K562 (cell line): ENCODE results near the gene ZSWIM3. TPM values are rescaled to one million over a fixed set of nuclear protein-coding genes. Genes with fewer than 3 reads are reported as not detected.

Experiments
- ATF7 ChIP-seq: fragments of 450-650 bp; IDR thresholded peaks from 2 replicates; pipeline ENCODE4 v1.7.1; 2014; ENCODE audit warnings: mild to moderate bottlenecking, moderate library complexity
- BACH1 ChIP-seq: fragments of 200-800 bp; sonication (Bioruptor generic); IDR thresholded peaks from 2 replicates; pipeline ENCODE4 v1.6.1; 2016; ENCODE audit warnings: missing genetic modification characterization, missing compliant biosample characterization
- CEBPG ChIP-seq, 3 experiments: fragments of 200-800 bp in 1 of 3; sonication (Bioruptor generic) in 1 of 3; sonication (generic) in 1 of 3; formaldehyde crosslinking in 1 of 3; IDR thresholded peaks in 2 of 3; conservative IDR thresholded peaks in 1 of 3; 2 replicates each; pipeline versions ENCODE4 v1.6.1 to v1.8.0; 2016 to 2022; ENCODE audit warnings: missing compliant biosample characterization in 2 of 3, missing genetic modification characterization in 2 of 3, mild to moderate bottlenecking in 1 of 3, missing genetic modification reagents in 1 of 3
- DLX4 ChIP-seq: fragments of 250-450 bp; sonication (Bioruptor Pico); IDR thresholded peaks from 2 replicates; pipeline ENCODE4 v1.6.1; 2021; ENCODE audit warnings: mild to moderate bottlenecking
- DMBX1 ChIP-seq: fragments of 250-450 bp; sonication (Bioruptor Pico); IDR thresholded peaks from 2 replicates; pipeline ENCODE4 v1.8.0; 2022; ENCODE audit warnings: inconsistent platforms, mild to moderate bottlenecking, moderate library complexity, borderline replicate concordance
- DPF2 ChIP-seq: fragments of 450-650 bp; IDR thresholded peaks from 2 replicates; pipeline ENCODE4 v1.6.1; 2016
- FOSL1 ChIP-seq: fragments of 200-800 bp; sonication (Bioruptor generic); conservative IDR thresholded peaks from 2 replicates; pipeline ENCODE4 v1.6.1; 2016; ENCODE audit warnings: missing genetic modification characterization, missing compliant biosample characterization
- FOXJ2 ChIP-seq: fragments of 200-800 bp; sonication (Bioruptor generic); IDR thresholded peaks from 2 replicates; pipeline ENCODE4 v1.6.1; 2016; ENCODE audit warnings: missing genetic modification characterization, missing compliant biosample characterization
- FOXK2 ChIP-seq, 2 experiments: fragments of 450-650 bp; IDR thresholded peaks in 1 of 2; conservative IDR thresholded peaks in 1 of 2; 2 replicates each; pipeline ENCODE4 v1.6.1; 2016; ENCODE audit warnings: low read depth in 2 of 2, mild to moderate bottlenecking in 1 of 2
- GABPA ChIP-seq: fragments of 200-800 bp; sonication (Bioruptor generic); conservative IDR thresholded peaks from 2 replicates; pipeline ENCODE4 v1.6.1; 2016; ENCODE audit warnings: low read depth, missing genetic modification characterization, missing compliant biosample characterization
- GABPB1 ChIP-seq: sonication (generic); formaldehyde crosslinking; IDR thresholded peaks from 2 replicates; pipeline ENCODE4 v1.8.0; 2022; ENCODE audit warnings: mild to moderate bottlenecking, missing genetic modification reagents
- KDM1A ChIP-seq, 2 experiments: fragments of 450-650 bp; IDR thresholded peaks; 2 replicates each; pipeline ENCODE4 v1.6.1; 2016; ENCODE audit warnings: mild to moderate bottlenecking in 2 of 2
- KDM5B ChIP-seq: fragments of 200-600 bp; sonication (generic); IDR thresholded peaks from 2 replicates; pipeline ENCODE4 v1.6.1; 2012; ENCODE audit warnings: low read depth, mild to moderate bottlenecking, moderate library complexity, low read length, control low read depth, inconsistent platforms; ENCODE audit not compliant: insufficient replicate concordance
- LCOR ChIP-seq: sonication (generic); formaldehyde crosslinking; IDR thresholded peaks from 2 replicates; pipeline ENCODE4 v1.8.0; 2022; ENCODE audit warnings: mild to moderate bottlenecking, missing genetic modification reagents
- PBX2 ChIP-seq, 2 experiments: IDR thresholded peaks in 1 of 2; conservative IDR thresholded peaks in 1 of 2; 2 replicates each; pipeline ENCODE4 v1.6.1; 2016; ENCODE audit warnings: low read depth in 2 of 2, mild to moderate bottlenecking in 1 of 2, missing compliant biosample characterization in 1 of 2, missing genetic modification characterization in 1 of 2, moderate library complexity in 1 of 2
- RBM25 ChIP-seq: fragments of 200-400 bp; formaldehyde crosslinking; IDR thresholded peaks from 2 replicates; pipeline ENCODE4 v1.6.1; 2018; ENCODE audit warnings: low read length, low read depth, moderate library complexity; ENCODE audit not compliant: severe bottlenecking
- THRB ChIP-seq: fragments of 450-650 bp; formaldehyde crosslinking; conservative IDR thresholded peaks from 2 replicates; pipeline ENCODE4 v1.4.0; 2022; ENCODE audit warnings: mild to moderate bottlenecking, missing genetic modification characterization
- YY1 ChIP-seq, 3 experiments: IDR thresholded peaks; 2 replicates each; pipeline ENCODE4 v1.6.1; 2011; ENCODE audit warnings: low read length in 2 of 3, mild to moderate bottlenecking in 2 of 3, moderate library complexity in 2 of 3, borderline replicate concordance in 1 of 3, control low read depth in 1 of 3, low read depth in 1 of 3; ENCODE audit not compliant: insufficient read depth in 3 of 3, insufficient replicate concordance in 2 of 3, control insufficient read depth in 1 of 3, insufficient read length in 1 of 3; ENCODE audit errors: extremely low read depth in 1 of 3
- ZNF232 ChIP-seq: sonication (generic); formaldehyde crosslinking; IDR thresholded peaks from 2 replicates; pipeline ENCODE4 v1.8.0; 2022; ENCODE audit warnings: mild to moderate bottlenecking, missing genetic modification reagents
- ZNF311 ChIP-seq: fragments of 250-450 bp; sonication (Bioruptor Pico); IDR thresholded peaks from 2 replicates; pipeline ENCODE4 v1.4.0; 2020; ENCODE audit warnings: mild to moderate bottlenecking, moderate library complexity
- polyA plus RNA-seq, 8 experiments: library from polyadenylated mRNA; depleted of rRNA in 4 of 8; stranded (reverse) in 5 of 8; unstranded in 3 of 8; fragments of >200 nt; fragmentation: Nextera tagmentation in 2 of 8; fragmentation: Illumina TruSeq in 1 of 8; extraction: Ambion mirVana in 2 of 8; extraction: Trizol in 1 of 8; gene quantifications; 2 replicates each; pipeline versions ENCODE4 v1.2.1 to v1.2.3, GENCODE V29; 2011 to 2014; ENCODE audit warnings: inconsistent platforms in 1 of 8, missing spikeins in 1 of 8
- total RNA-seq, 7 experiments: library from RNA; depleted of rRNA in 6 of 7; stranded (reverse); fragments of >200 nt in 6 of 7; fragmentation: Illumina TruSeq in 2 of 7; extraction: Trizol in 2 of 7; gene quantifications; 2 replicates each; pipeline versions ENCODE4 v1.2.1 to v1.2.3, GENCODE V29; 2011 to 2021; ENCODE audit warnings: low replicate concordance in 1 of 7

Gene ZSWIM3
- total and polyA plus RNA-seq, 9 of the 15 experiments (the other 6 are each of a cell fraction or from before 2014, with no cell fraction given) = 1.7 to 4.3 (median 2.9) TPM

- TF ChIP-seq GABPB1 (CRISPR knock-in tag) = peak; percentile 59; the same call in 1 of the 2 replicates
- peak; percentile 63; the same call in 1 of the 2 replicates for TF ChIP-seq ATF7
- no peak for TF ChIP-seq BACH1 (tag)
- peak; percentile 99 for TF ChIP-seq RBM25
- TF ChIP-seq PBX2 (CRISPR knock-in tag; IDR thresholded peaks at IDR 0.05; ENCODE audit: low read depth) = peak; percentile 98
- TF ChIP-seq PBX2 (tag; conservative IDR thresholded peaks at IDR 0.05; ENCODE audit: low read depth) = peak; percentile 99
- TF ChIP-seq DMBX1 (CRISPR knock-in tag) = no peak
- 0 out of 2 replicates have a peak, but pooled peaks have one; percentile 44 for TF ChIP-seq FOXJ2 (tag)
- peak; percentile 59; the same call in 1 of the 2 replicates for TF ChIP-seq LCOR (CRISPR knock-in tag)
- 0 out of 2 replicates have a peak, but pooled peaks have one; percentile 16 for TF ChIP-seq FOSL1
- TF ChIP-seq CEBPG (CRISPR knock-in tag; IDR thresholded peaks at IDR 0.05) = no peak
- no peak for TF ChIP-seq CEBPG (tag; conservative IDR thresholded peaks at IDR 0.05 in 1 of 2, IDR thresholded peaks at IDR 0.05 in 1 of 2)
- no peak; the same call in 1 of the 2 replicates for TF ChIP-seq DPF2
- TF ChIP-seq KDM5B = peak; percentile 93
- TF ChIP-seq DLX4 = no peak
- no peak for TF ChIP-seq THRB (CRISPR knock-in tag)
- peak; percentile 40; the same call in 1 of the 2 replicates for TF ChIP-seq ZNF311 (CRISPR knock-in tag)
- TF ChIP-seq ZNF232 (CRISPR knock-in tag) = no peak
- TF ChIP-seq GABPA (tag) = peak; percentile 33; the same call in 1 of the 2 replicates
- peak in 1 of 2 experiments; percentile 31; a peak in 1 of 4 replicates for TF ChIP-seq FOXK2 (conservative IDR thresholded peaks at IDR 0.05 in 1 of 2, IDR thresholded peaks at IDR 0.05 in 1 of 2; ENCODE audit: low read depth in 2 of 2)
- TF ChIP-seq YY1 (IDR thresholded peaks at IDR 0.05; ENCODE audit: borderline replicate concordance in 1 of 3, control insufficient read depth in 1 of 3, extremely low read depth in 1 of 3, insufficient read depth in 3 of 3, insufficient read length in 1 of 3, insufficient replicate concordance in 2 of 3, low read depth in 1 of 3, low read length in 2 of 3) = peak; percentile 90 to 97 (median 91)
- peak; percentile 68 to 74 for TF ChIP-seq KDM1A (IDR thresholded peaks at IDR 0.05)
These were observed 23.8 kb downstream of the ZSWIM3 start, which contains the start of gene ZSWIM1 (continued) for GRCh38 chr20:45880988-45881788.
